Thymus (tissue), 11 donors: Measurements from ENCODE around the gene TMEM203. TPM values are rescaled to one million over a fixed set of nuclear protein-coding genes. Genes with fewer than 3 reads are reported as not detected.

Source experiments
- DNase-seq, 9 donors: peaks; one replicate each; pipeline ENCODE4 v3.0.0-alpha.2; 2013; ENCODE audit warnings: low spot score in 9 of 9, low read depth in 6 of 9, missing footprints in 1 of 9
- H3K27ac ChIP-seq, 2 donors: one replicate each; pipeline ENCODE4 v1.5.1; 2013; ENCODE audit warnings: control low read depth in 1 of 2, low read depth in 1 of 2, low read length in 1 of 2, mild to moderate bottlenecking in 1 of 2, moderate library complexity in 1 of 2
- H3K27me3 ChIP-seq, 2 donors: one replicate each; pipeline ENCODE4 v1.5.1; 2013; ENCODE audit warnings: low read length in 1 of 2; ENCODE audit not compliant: control insufficient read depth in 2 of 2, insufficient read depth in 1 of 2
- H3K36me3 ChIP-seq, 2 donors: one replicate each; pipeline ENCODE4 v1.5.1; 2013; ENCODE audit warnings: low read length in 1 of 2, mild to moderate bottlenecking in 1 of 2, moderate library complexity in 1 of 2; ENCODE audit not compliant: control insufficient read depth in 2 of 2, insufficient read depth in 2 of 2
- H3K4me1 ChIP-seq, 2 donors: one replicate each; pipeline ENCODE4 v1.5.1; 2013; ENCODE audit warnings: low read length in 2 of 2; ENCODE audit not compliant: control insufficient read depth in 2 of 2, insufficient read depth in 2 of 2
- H3K4me3 ChIP-seq, 2 donors: one replicate each; pipeline ENCODE4 v1.5.1; 2013; ENCODE audit warnings: low read length in 2 of 2, control low read depth in 1 of 2, mild to moderate bottlenecking in 1 of 2
- H3K9me3 ChIP-seq, 2 donors: one replicate each; pipeline ENCODE4 v1.5.1; 2013; ENCODE audit warnings: low read length in 1 of 2, mild to moderate bottlenecking in 1 of 2; ENCODE audit not compliant: control insufficient read depth in 2 of 2, insufficient read depth in 1 of 2
- WGBS: extraction: QIAGEN DNeasy Blood & Tissue Kit; methylation state at CpG from one replicate; pipeline ENCODE4 v1.1.7; 2013; 5-methylcytosine and 5-hydroxymethylcytosine counted together
- polyA plus RNA-seq: library from polyadenylated mRNA; stranded (reverse); fragments of 200-250 nt; gene quantifications from one replicate; pipeline ENCODE4 v1.2.3, GENCODE V29; 2013
- total RNA-seq: library from RNA; stranded (reverse); fragments of 120-200 nt; gene quantifications from one replicate; pipeline ENCODE4 v1.2.4, GENCODE V29; 2013
- donor health status: healthy.

The TMEM203 gene
- total and polyA plus RNA-seq, 2 donors, result 20.6 to 47.2 TPM

GRCh38 chr9:137230705-137231371 is 25.4 kb upstream of the TMEM203 start, which contains the start of gene SLC34A3:
TSS of gene SLC34A3 (plus strand) at chr9:137230901. CDS start at chr9:137231703, 802 bp downstream.
- Histone ChIP-seq H3K36me3 (no peaks in the 10 kb centered on the region), H3K27me3 (peaks cover 6 to 88% of the 10 kb centered on the region in 2 donors), H3K27ac (no peak within 1 kb of the TSS), H3K9me3 (no peaks in the 10 kb centered on the region), H3K4me3 (no peak within 1 kb of the TSS), H3K4me1 (peaks cover 0 to 6% of the 10 kb centered on the region in 2 donors)
- WGBS, result 85% methylated on average over 14 of the region's 14 CpGs
- DNase-seq, result no peak

- Histone ChIP-seq H3K4me1 (peaks cover 0 to 6% of the 10 kb centered on the region in 2 donors), H3K27me3 (peaks cover 6 to 87% of the 10 kb centered on the region in 2 donors), H3K27ac (no peak overlapping the region), H3K4me3 (no peak overlapping the region), H3K9me3 (no peaks in the 10 kb centered on the region), H3K36me3 (no peaks in the 10 kb centered on the region)
- WGBS, result 75% methylated on average over 31 of the region's 31 CpGs
- no peak for DNase-seq
These were observed 24.7 kb upstream of the TMEM203 start for GRCh38 chr9:137229903-137230704.

- no peak for DNase-seq
- Histone ChIP-seq H3K27ac (no peak overlapping the region), H3K4me3 (no peak overlapping the region), H3K4me1 (peaks cover under 1 to 6% of the 10 kb centered on the region in 2 donors), H3K27me3 (peaks cover 6 to 79% of the 10 kb centered on the region in 2 donors), H3K36me3 (no peaks in the 10 kb centered on the region), H3K9me3 (no peaks in the 10 kb centered on the region)
- WGBS, result 85% methylated on average over 27 of the region's 27 CpGs
These were observed 23.8 kb upstream of the TMEM203 start for GRCh38 chr9:137228968-137229896.

DNA sequence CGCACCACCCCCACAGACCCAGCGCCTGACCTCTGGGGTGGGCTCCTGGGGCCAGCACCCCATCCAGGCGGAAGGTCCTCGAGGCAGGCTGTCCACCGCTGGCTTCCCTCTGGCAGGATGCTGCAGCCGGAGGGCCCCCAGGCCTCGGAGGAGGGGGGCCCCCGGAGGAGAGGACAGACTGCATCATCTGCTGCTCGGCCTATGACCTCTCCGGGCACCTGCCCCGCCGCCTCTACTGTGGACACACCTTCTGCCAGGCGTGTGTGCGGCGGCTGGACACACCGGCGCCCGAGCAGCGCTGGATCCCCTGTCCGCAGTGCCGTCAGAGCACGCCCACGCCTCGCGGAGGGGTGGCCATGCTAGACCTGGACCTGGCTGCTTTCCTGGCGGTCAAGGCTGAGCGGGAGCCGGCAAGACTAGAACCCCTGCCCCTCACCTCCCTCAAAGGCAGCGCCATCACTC is 23.1 kb upstream of the TMEM203 start:
- Histone ChIP-seq H3K9me3 (no peaks in the 10 kb centered on the region), H3K27ac (no peak overlapping the region), H3K27me3 (peaks cover 6 to 76% of the 10 kb centered on the region in 2 donors), H3K36me3 (no peaks in the 10 kb centered on the region), H3K4me3 (no peak overlapping the region), H3K4me1 (peaks cover 4 to 13% of the 10 kb centered on the region in 2 donors)
- DNase-seq, result no peak
- WGBS, result 80% methylated on average over 29 of the region's 29 CpGs

DNA sequence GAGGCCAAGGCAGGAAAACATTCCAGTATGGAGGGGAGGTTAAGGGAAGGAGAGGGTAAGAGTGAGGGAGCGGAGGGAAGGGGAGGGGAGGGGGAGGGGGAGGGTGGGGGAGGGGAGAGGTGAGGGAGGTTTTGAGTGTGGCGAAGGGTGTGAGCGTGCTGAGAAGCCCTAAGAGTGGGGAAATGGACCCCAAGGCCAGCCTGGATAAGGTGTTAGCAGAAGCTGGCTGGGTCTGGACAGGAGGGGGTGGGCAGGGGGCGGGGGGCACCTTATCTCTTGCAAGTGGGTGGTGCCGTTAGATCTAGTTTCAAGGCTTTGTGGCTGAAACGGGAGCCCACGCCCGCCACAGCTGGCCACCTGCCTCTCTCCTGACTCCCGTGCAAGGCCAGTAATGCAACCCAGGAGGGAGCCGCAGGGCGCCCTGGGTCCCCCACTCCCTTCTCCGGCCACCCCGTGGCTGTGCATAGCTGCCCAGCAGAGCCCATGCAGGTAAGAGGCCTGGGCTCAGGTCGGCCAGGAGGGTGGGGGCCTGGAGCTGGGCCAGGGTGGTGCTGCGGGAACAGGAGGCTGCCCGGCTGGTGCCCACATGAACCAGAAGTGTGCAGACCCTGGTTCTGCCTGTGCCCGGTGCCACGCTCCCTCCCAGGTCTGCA is 22.5 kb upstream of the TMEM203 start:
- peaks cover 4 to 15% of the 10 kb centered on the region in 2 donors for H3K4me1 ChIP-seq
- 55% methylated on average over 18 of the region's 18 CpGs for WGBS

DNA sequence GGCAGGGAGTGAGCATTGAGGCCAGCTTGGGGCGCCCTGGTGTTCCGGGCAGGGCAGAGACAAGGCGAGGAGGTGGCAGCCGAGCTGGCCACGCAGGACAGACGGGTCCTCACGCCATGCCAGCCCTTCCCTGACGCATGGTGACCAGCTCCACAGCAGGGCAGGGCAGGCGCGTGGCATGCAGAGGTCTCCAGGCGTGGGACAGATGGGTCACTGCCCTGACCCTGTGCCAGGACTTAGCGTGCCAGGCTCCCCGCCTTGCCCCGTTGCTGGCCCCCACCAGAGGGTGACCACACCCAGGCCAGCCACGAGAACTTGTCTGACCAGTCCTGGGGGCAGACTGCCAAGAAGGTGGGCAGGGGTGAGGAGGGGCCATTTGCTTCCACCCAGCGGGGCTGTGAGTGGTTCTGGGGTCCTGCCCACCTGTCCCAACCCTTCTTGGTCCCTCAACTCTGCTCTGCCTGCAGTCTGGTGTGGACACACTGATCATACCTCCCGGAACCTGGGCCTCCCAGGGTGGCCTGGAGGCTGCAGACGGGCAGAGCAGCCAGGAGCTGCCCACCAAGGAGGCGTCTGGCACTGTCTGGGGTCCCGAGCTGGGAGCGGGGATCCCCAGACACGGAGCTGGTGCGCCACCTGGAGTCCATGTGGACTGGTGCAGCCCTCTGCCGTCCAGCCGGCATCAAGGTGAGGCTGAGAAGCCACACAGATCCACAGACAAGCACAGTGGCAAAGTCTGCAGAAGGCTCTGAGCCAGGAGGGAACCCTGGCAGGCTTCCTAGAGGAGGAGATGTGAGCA is 21.8 kb upstream of the TMEM203 start, which contains the start of gene RNF224:
Gene RNF224 (plus strand): TSS at position 449 of the 799 bp plus-strand sequence. CDS start 834 bp downstream, outside the sequence.
- H3K27me3 ChIP-seq, result peaks cover 12 to 72% of the 10 kb centered on the region in 2 donors
- H3K27ac ChIP-seq, result no peak within 1 kb of the TSS
- peak in 8 of 9 donors; percentile 46 to 86 (median 74) for DNase-seq
- no peaks in the 10 kb centered on the region for H3K9me3 ChIP-seq
- peaks cover 10 to 20% of the 10 kb centered on the region in 2 donors for H3K4me1 ChIP-seq
- H3K4me3 ChIP-seq, result no peak within 1 kb of the TSS
- no peaks in the 10 kb centered on the region for H3K36me3 ChIP-seq
- WGBS, result 49% methylated on average over 25 of the region's 25 CpGs

More for the DNA sequence above, 22.5 kb upstream of the TMEM203 start:
- Histone ChIP-seq H3K9me3 (no peaks in the 10 kb centered on the region), H3K27ac (no peak overlapping the region), H3K27me3 (peaks cover 6 to 72% of the 10 kb centered on the region in 2 donors), H3K36me3 (no peaks in the 10 kb centered on the region), H3K4me3 (no peak overlapping the region)
- no peak for DNase-seq

GRCh38 chr9:137226338-137227053 is 21.0 kb upstream of the TMEM203 start:
- WGBS, result 82% methylated on average over 18 of the region's 18 CpGs
- Histone ChIP-seq H3K9me3 (no peaks in the 10 kb centered on the region), H3K4me1 (peaks cover 17 to 20% of the 10 kb centered on the region in 2 donors), H3K27me3 (peaks cover 20 to 69% of the 10 kb centered on the region in 2 donors), H3K27ac (no peak overlapping the region), H3K4me3 (no peak overlapping the region), H3K36me3 (no peaks in the 10 kb centered on the region)
- no peak for DNase-seq
